GM12878 (cell line): ENCODE data around the gene ACVR1B. TPM values are rescaled to one million over a fixed set of nuclear protein-coding genes. Genes with fewer than 3 reads are reported as not detected.

Experiments
- ATAC-seq: fragments of 200-7000 bp; cut with Tn5 transposase; 3 replicates; pipeline ENCODE4 v1.9.1; 2020; ENCODE audit warnings: mild to moderate bottlenecking, moderate library complexity
- BruUV-seq: library from RNA; stranded (reverse); fragments of 400-500 nt; replicated peaks from 2 replicates; lab custom pipeline; 2021; lab: Mats Ljungman, UMichigan
- CTCF ChIA-PET: fragments of 300-600 bp; sonication (Branson Sonifier 250); formaldehyde crosslinking; extraction: SDS; loops from one replicate; lab custom pipeline; 2021; ENCODE audit warnings: inconsistent platforms; lab: Yijun Ruan, JAX
- POLR2A ChIA-PET: fragments of 350-600 bp; formaldehyde crosslinking; extraction: SDS; loops from one replicate; lab custom pipeline; 2021; ENCODE audit warnings: inconsistent platforms; lab: Charles Lee
- RAD21 ChIA-PET: fragments of 300-600 bp; sonication (Branson Sonifier 250); formaldehyde crosslinking; loops from one replicate; lab custom pipeline; 2023; ENCODE audit warnings: antibody characterized with exemption; ENCODE audit not compliant: unreplicated experiment; lab: Charles Lee
- SMC1A ChIA-PET: fragments of 300-600 bp; sonication (Branson Sonifier 250); formaldehyde crosslinking; loops from one replicate; lab custom pipeline; 2023; ENCODE audit not compliant: unreplicated experiment, uncharacterized antibody; lab: Charles Lee
- DNase-seq: peaks from one replicate; pipeline ENCODE4 v3.0.0-alpha.2; 2011; ENCODE audit warnings: low read depth, low spot score
- FAIRE-seq: peaks from 3 replicates; lab custom pipeline; 2011; peaks lifted over from hg19 to GRCh38; lab: Jason Lieb, UNC
- H2AFZ ChIP-seq: 2 replicates; pipeline ENCODE4 v1.6.0; 2011; ENCODE audit warnings: low read depth, low read length, control low read depth; ENCODE audit not compliant: control insufficient read depth
- H3K27ac ChIP-seq: 2 replicates; pipeline ENCODE4 v1.5.1; 2011; ENCODE audit warnings: control low read depth; ENCODE audit not compliant: control insufficient read depth, insufficient read depth
- H3K27me3 ChIP-seq, 2 experiments: replicated peaks in 1 of 2; 2 replicates each; pipeline versions ENCODE4 v1.6.0 to v1.6.1; 2011; ENCODE audit warnings: low read length in 1 of 2; ENCODE audit not compliant: control insufficient read depth in 2 of 2, insufficient read depth in 2 of 2
- H3K36me3 ChIP-seq, 2 experiments: 2 replicates each; pipeline ENCODE4 v1.5.1; 2011; ENCODE audit warnings: low read length in 1 of 2; ENCODE audit not compliant: control insufficient read depth in 2 of 2, insufficient read depth in 2 of 2
- H3K4me1 ChIP-seq: 2 replicates; pipeline ENCODE4 v1.6.1; 2011; ENCODE audit warnings: mild to moderate bottlenecking, low read length, moderate library complexity, mixed read lengths; ENCODE audit not compliant: control insufficient read depth, insufficient read depth
- H3K4me2 ChIP-seq: 2 replicates; pipeline ENCODE4 v1.6.0; 2011; ENCODE audit warnings: control low read depth; ENCODE audit not compliant: control insufficient read depth, insufficient read depth
- H3K4me3 ChIP-seq: fragments of 200-600 bp; sonication (generic); 2 replicates; pipeline ENCODE4 v1.5.1; 2016
- H3K79me2 ChIP-seq: 2 replicates; pipeline ENCODE4 v1.6.0; 2011; ENCODE audit warnings: low read length; ENCODE audit not compliant: control insufficient read depth, insufficient read depth
- H3K9ac ChIP-seq: 2 replicates; pipeline ENCODE4 v1.8.0; 2011; ENCODE audit warnings: low read length, control low read depth, mixed read lengths; ENCODE audit not compliant: control insufficient read depth, insufficient read depth
- H3K9me3 ChIP-seq: replicated peaks from 3 replicates; pipeline ENCODE4 v1.5.1; 2011; ENCODE audit warnings: mild to moderate bottlenecking, low read length; ENCODE audit not compliant: control insufficient read depth, insufficient read depth
- H4K20me1 ChIP-seq: 2 replicates; pipeline ENCODE4 v1.6.0; 2011; ENCODE audit not compliant: control insufficient read depth, insufficient read depth
- FOXK2 ChIP-seq: fragments of 450-650 bp; IDR thresholded peaks from 2 replicates; pipeline ENCODE4 v1.6.1; 2017; ENCODE audit warnings: mild to moderate bottlenecking, moderate library complexity
- LARP7 ChIP-seq: fragments of 450-650 bp; IDR thresholded peaks from 2 replicates; pipeline ENCODE4 v1.6.1; 2017; ENCODE audit warnings: mild to moderate bottlenecking
- PAX5 ChIP-seq: IDR thresholded peaks from 2 replicates; pipeline ENCODE4 v1.6.1; 2011; ENCODE audit warnings: low read depth, low read length, borderline replicate concordance
- PKNOX1 ChIP-seq: fragments of 450-650 bp; IDR thresholded peaks from 2 replicates; pipeline ENCODE4 v1.6.1; 2016; ENCODE audit warnings: mild to moderate bottlenecking
- POLR2AphosphoS2 ChIP-seq: IDR thresholded peaks from 2 replicates; pipeline ENCODE4 v1.6.1; 2011; ENCODE audit warnings: low read depth, mild to moderate bottlenecking, low read length, improper control_type of control experiment, moderate library complexity
- SMAD5 ChIP-seq: IDR thresholded peaks from 2 replicates; pipeline ENCODE4 v1.6.1; 2016; ENCODE audit warnings: antibody characterized with exemption, low read depth
- SRF ChIP-seq, 2 experiments: IDR thresholded peaks; 2 replicates each; pipeline ENCODE4 v1.6.1; 2011; ENCODE audit warnings: low read depth in 2 of 2, low read length in 2 of 2, mild to moderate bottlenecking in 1 of 2, moderate library complexity in 1 of 2
- WGBS: methylation state at CpG from one replicate; pipeline ENCODE4 v1.1.6; 2016; ENCODE audit warnings: low lambda C conversion rate; ENCODE audit not compliant: insufficient replicate concordance, insufficient coverage; ENCODE audit errors: missing lambda C conversion rate; 5-methylcytosine and 5-hydroxymethylcytosine counted together
- in situ Hi-C: fragments of 300-500 bp; cut with MboI; formaldehyde crosslinking; loops from 9 replicates; pipeline ENCODE4 v1.14.3; 2018; ENCODE audit warnings: mixed read lengths
- intact Hi-C: fragments of 100-400 bp; cut with micrococcal nuclease; formaldehyde crosslinking; loops from one replicate; pipeline ENCODE4 v1.14.2; 2022; ENCODE audit not compliant: unreplicated experiment
- polyA plus RNA-seq, 11 experiments: library from polyadenylated mRNA; depleted of rRNA in 4 of 11; unstranded in 6 of 11; stranded (reverse) in 5 of 11; fragments of >200 nt; fragmentation: Nextera tagmentation in 4 of 11; fragmentation: Illumina TruSeq in 1 of 11; extraction: Ambion mirVana in 4 of 11; extraction: Trizol in 1 of 11; gene quantifications; 1 replicate in 1 of 11; 2 replicates in 10 of 11; pipeline versions ENCODE4 v1.2.1 to v1.2.3, GENCODE V29; 2011 to 2016; ENCODE audit warnings: inconsistent platforms in 2 of 11, missing spikeins in 2 of 11, low read depth in 1 of 11
- total RNA-seq, 4 experiments: library from RNA; depleted of rRNA in 3 of 4; stranded (reverse); fragments of >200 nt in 3 of 4; fragmentation: Illumina TruSeq in 1 of 4; extraction: Trizol in 1 of 4; gene quantifications; 2 replicates each; pipeline versions ENCODE4 v1.2.1 to v1.2.3, GENCODE V29; 2013 to 2021
- TF ChIP-seq, protein P1 (sequence below): IDR thresholded peaks from 2 replicates; pipeline ENCODE4 v1.6.1; 2011; ENCODE audit warnings: borderline replicate concordance, low read depth, mild to moderate bottlenecking, moderate library complexity, low read length; ENCODE audit not compliant: insufficient read depth, poor library complexity, severe bottlenecking

Gene ACVR1B
- total and polyA plus RNA-seq, 10 of the 15 experiments (the other 5 are each of a cell fraction or from before 2014, with no cell fraction given): 0.02 to 0.69 (median 0.16) TPM; not detected in 2

DNA sequence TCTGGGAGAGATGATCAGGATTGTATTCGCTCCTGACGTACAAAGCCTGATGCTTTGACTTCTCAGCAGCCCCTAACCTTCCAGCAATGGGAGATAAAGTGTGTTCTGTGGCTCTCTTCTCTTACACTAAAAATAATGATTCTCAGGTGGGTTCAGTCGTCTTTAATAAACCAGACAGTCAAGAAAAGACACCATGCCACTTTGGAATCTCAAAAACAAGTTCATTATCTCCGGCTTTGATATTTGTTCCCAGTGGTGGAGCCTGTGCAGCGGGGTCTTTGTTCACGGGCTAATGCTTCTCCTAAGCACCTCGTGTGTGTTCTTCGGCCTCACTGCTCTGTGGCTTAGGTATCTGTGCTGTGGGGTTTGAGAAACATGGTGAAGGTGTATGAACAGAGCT lies 1.6 kb downstream of the ACVR1B start:
- in situ Hi-C loops (no loop called here), intact Hi-C loops (no loop called here)
- FAIRE-seq: no peak
- no peak for TF ChIP-seq PKNOX1
- TF ChIP-seq PAX5: no peak
- no peak for TF ChIP-seq FOXK2
- TF ChIP-seq SRF (IDR thresholded peaks at IDR 0.05; ENCODE audit: low read depth in 2 of 2, low read length in 2 of 2): no peak
- no peak for TF ChIP-seq POLR2AphosphoS2
- no peak for TF ChIP-seq SMAD5
- TF ChIP-seq, protein P1, sequence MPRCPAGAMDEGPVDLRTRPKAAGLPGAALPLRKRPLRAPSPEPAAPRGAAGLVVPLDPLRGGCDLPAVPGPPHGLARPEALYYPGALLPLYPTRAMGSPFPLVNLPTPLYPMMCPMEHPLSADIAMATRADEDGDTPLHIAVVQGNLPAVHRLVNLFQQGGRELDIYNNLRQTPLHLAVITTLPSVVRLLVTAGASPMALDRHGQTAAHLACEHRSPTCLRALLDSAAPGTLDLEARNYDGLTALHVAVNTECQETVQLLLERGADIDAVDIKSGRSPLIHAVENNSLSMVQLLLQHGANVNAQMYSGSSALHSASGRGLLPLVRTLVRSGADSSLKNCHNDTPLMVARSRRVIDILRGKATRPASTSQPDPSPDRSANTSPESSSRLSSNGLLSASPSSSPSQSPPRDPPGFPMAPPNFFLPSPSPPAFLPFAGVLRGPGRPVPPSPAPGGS: no peak
- no peak for TF ChIP-seq LARP7
- TF ChIP-seq, all 136 proteins: peak for 0
- ChIA-PET CTCF (no interaction called here), SMC1A (no interaction called here), POLR2A (no interaction called here), RAD21 (no interaction called here)
- Histone ChIP-seq H4K20me1 (no peaks in the 10 kb centered on the region), H3K4me1 (peaks cover 4% of the 10 kb centered on the region), H3K4me2 (no peak overlapping the region), H3K9me3 (no peaks in the 10 kb centered on the region; the same call in 2 of the 3 replicates), H3K36me3 (no peaks in the 10 kb centered on the region), H3K9ac (no peak overlapping the region), H3K79me2 (no peaks in the 10 kb centered on the region), H3K27ac (no peak overlapping the region), H3K4me3 (no peak overlapping the region), H3K27me3 (peaks cover 0 to 6% of the 10 kb centered on the region in 2 experiments), H2AFZ (no peak overlapping the region)
- ATAC-seq: no peak
- DNase-seq: no peak
- 58% methylated on average over 8 of the region's 8 CpGs for WGBS
- BruUV-seq: no TSS peak
